Activated T-cell treated with anti-CD3 and anti-CD28 coated beads for 1 hour (primary cell): ENCODE measurements around the gene SPAAR.
"Not testable (repeated sequence)": the region's sequence is repeated elsewhere in the genome, so short reads cannot be mapped to it uniquely, and the experiment has no call there.

Source experiments
- DNase-seq: peaks from one replicate; pipeline ENCODE4 v3.0.0-alpha.2; 2020; ENCODE audit warnings: low read depth

The SPAAR gene

DNA sequence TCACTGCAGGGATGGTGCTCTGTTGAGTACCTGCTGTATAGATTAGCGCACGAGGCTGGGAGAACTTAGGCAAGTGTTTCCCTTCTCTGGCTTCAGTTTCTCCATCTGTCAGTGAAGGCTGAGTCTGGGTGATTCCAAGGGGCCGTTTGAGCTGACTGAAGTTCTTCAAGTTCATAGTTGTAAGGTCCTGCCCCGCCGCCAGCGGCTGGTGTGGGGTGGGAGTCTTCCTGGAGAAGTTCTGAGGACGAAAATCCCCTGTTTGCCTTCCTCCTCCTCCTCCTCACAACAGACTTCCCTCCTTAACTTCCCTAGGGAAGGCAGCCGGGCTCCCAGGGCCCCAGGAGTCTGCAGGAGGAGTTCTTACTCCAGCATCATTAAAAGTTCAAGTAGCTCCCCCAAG lies 5.0 kb upstream of the SPAAR start:
- DNase-seq = no peak

- no peak for DNase-seq
Observed at GRCh38 chr9:35905051-35905781, 4.1 kb upstream of the SPAAR start.

GRCh38 chr9:35905912-35906679 lies 3.2 kb upstream of the SPAAR start, which contains the start of gene HRCT1:
TSS of gene HRCT1 (plus strand) at chr9:35906202. CDS start at chr9:35906288, 86 bp downstream.
- no peak for DNase-seq

GRCh38 chr9:35906923-35907699 lies 2.2 kb upstream of the SPAAR start:
- DNase-seq = no peak

DNA sequence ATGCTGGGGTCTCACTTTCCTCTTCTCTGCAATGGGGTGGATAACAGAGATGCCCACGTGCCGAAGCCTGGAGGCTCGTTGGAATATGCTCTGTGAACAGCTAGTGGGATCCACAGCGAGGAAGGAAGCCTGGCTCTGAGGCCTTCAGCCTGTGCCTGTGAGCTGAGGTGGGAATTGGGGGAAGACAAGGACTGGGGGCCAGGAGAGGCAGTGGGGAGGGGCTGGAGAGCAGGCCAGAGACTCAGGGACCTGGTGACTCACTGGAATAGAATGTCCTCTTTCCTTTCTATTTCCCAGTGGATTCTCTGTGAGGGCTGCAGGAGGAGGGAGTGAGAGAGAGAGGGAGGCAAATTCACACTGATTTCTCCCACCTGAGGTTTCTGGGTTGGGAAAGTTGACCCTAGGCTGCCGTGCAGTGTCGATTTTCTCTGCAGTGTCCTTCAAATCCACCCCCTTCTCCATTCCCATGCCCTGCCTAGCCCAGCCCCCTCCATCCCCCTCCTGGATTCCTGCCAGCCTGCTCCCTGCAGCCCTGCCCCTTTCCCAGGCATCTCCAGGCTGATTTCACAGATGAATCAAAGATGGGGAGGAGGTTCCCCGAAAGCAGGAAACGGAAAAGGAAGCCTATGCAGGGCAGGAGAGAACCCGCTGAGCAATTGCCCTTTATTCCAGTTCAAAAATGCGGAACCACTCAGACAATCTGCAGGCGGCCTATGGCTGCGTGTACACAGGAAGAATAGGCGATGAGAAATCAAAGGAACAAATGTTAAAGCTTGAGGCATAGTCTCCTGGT lies 1.4 kb upstream of the SPAAR start:
- DNase-seq = no peak

DNA sequence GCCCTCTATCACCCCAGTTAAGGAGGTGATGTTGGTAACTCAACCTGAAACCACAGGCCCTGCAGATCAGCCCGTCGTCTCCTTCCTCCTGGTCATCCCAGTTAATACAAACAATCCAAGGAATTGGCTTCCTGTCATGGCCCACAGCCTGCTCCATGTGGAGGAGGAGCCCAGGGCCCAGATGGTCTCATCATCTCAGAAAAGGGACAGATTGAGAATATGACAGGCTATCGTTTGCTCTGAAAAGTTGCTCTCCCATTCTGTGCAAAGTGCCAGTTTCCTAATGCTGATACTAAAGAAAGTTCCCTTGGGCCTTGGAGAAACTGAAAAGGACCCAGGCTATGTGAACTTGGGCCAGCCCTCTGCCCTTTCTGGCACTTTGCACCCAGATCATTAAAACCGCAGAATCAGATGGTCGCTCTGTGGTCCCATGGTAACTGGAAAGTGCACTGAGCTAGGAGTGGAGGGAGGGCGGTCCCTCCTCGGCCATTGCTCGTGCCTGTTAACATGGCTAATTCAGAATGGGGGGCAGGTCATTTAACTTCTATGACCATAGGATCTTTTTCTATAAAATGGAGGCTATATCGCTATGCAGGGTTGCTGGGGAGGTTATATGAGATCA lies 675 bp upstream of the SPAAR start:
- no peak for DNase-seq

- DNase-seq = no peak
Observed at GRCh38 chr9:35909687-35910612, 660 bp downstream of the SPAAR start.

- DNase-seq = no peak
Observed at GRCh38 chr9:35910613-35911359, 1.5 kb downstream of the SPAAR start.

GRCh38 chr9:35911690-35912089 lies 2.4 kb downstream of the SPAAR start:
- DNase-seq = no peak

DNA sequence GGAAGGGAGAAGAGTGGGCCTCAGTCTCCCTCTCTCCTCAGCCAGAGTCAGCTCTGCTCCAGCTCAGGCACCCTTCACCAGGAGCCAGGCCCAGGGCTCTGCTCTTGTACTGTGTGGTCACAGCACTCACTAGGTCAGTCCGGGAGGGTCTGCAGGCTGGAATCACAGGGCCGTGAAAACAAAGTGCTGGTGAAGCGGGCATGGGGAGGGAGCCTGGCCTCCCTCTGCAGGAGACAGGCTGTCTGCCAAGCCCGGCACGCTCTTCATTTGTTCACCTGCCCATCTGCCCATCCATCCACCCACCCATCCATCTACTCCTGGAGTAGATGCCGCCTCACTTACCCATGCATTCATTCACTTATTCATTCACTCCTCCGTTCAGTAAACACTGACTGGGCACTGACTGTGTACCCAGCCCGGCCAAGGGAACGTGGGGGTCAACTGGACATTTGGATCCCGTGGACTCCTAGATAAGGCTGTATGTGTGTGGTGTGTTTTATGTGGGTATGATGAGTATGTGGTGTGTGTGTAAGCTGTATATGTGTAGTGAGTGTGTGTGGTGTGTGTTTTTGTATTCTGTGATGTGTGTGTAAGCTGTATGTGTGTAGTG lies 3.6 kb downstream of the SPAAR start:
- no peak for DNase-seq

DNA sequence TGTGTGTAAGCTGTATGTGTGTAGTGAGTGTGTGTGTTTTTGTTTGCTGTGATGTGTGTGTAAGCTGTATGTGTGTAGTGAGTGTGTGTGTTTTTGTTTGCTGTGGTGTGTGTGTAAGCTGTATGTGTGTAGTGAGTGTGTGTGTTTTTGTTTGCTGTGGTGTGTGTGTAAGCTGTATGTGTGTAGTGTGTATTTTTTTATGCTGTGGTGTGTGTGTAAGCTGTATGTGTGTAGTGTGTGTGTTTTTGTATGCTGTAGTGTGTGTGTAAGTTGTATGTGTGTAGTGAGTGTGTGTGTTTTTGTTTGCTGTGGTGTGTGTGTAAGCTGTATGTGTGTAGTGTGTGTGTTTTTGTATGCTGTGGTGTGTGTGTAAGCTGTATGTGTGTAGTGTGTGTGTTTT lies 4.1 kb downstream of the SPAAR start:
- not testable (repeated sequence) for DNase-seq

- no peak for DNase-seq
Observed at GRCh38 chr9:35914301-35914807, 5.1 kb downstream of the SPAAR start.

DNA sequence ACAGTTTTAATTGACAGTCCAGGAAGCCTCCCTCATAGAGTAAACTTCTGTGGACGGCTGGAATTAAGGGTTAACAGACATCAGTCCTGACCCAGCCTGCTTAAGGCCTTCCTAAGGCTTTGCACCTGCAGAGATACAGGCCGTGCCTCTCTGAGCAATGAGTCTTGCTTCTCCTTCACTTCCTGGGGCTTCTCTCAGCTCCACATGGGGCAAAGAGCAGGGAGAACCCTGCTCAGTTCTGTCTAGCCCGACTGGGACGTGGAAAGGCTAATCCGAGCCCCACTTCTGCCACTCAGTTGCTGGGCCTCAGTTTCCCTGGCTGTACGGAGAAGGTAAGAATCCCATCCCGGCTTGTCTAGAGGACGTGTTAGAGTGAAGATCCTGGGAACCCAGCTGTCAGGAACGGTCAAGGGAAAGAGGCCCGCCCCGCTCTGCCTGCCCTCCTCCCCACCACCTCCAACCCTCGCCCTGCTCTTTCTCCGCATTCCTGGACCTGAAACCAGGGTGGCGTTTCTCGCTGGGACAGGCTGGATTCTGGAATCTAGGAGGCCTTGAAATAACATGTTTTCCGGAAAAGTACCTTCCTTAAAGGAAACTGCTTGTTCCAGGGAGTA lies 6.5 kb downstream of the SPAAR start:
- DNase-seq = no peak

DNA sequence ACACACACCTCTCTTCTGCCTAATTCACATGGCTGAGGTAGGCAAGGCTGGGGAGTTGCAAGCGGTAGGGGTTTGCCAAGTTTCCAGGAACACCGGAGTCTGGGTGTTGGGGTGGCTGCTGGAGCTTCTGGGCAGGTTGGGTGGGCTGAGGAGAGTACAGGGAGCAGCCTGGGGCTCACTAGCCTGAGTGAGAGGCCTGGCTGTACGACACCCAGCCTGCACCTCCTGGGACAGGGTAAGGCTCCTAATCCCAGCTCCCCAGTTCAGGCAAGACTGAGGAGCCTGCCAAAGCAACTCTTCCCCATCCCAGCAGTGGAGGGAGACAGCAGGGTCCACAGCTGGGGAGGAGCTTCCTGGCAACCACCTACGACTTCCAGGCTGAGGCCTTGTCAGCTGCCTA lies 8.0 kb downstream of the SPAAR start:
- no peak for DNase-seq

- DNase-seq = no peak
Observed at GRCh38 chr9:35918780-35919179, 9.5 kb downstream of the SPAAR start.

- no peak for DNase-seq
Observed at GRCh38 chr9:35919212-35920008, 10.1 kb downstream of the SPAAR start.

DNA sequence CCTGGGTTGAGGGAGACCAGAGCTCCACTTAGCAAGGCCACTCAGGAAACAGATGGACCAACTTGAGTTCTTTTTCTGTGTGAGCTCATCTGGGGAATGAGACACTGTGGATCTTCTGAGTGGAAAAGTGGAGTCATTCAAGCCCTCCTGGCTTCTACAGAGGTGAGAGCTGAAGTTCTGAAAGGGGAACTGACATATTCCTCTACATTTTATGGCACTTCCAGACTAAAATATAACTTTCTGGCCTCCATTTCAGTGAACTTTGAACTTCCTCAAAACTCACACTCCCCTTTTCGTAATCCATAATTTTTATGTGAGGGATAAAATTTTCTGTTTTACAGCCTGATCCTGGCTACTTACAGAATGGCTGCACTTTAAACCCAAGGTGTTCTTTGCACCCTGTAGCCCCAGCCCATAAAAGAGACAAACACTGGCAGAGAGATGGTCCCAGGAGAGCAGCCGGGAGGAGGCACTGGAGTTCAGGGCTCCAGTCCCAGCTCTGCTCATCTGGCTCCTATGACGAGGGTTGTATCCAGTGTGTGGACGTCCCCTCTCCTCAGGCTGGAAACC lies 10.8 kb downstream of the SPAAR start:
- DNase-seq = no peak
